H9 (cell line): Measurements from ENCODE around the gene DYNC2H1. TPM values are rescaled to one million over a fixed set of nuclear protein-coding genes. Genes with fewer than 3 reads are reported as not detected.

Experiments
- DNase-seq: peaks from one replicate; pipeline ENCODE4 v3.0.0-alpha.2; 2017
- H2AFZ ChIP-seq: one replicate; pipeline ENCODE4 v1.6.1; 2013; ENCODE audit warnings: mild to moderate bottlenecking, low read length, control low read depth, moderate library complexity
- H2AK5ac ChIP-seq: 2 replicates; pipeline ENCODE4 v1.6.1; 2013; ENCODE audit warnings: low read length, control low read depth, mixed read lengths; ENCODE audit not compliant: insufficient read length
- H2BK120ac ChIP-seq: one replicate; pipeline ENCODE4 v1.6.1; 2013; ENCODE audit warnings: low read depth, mild to moderate bottlenecking, low read length, control low read depth, inconsistent platforms; ENCODE audit not compliant: poor library complexity, severe bottlenecking
- H2BK12ac ChIP-seq: 2 replicates; pipeline ENCODE4 v1.6.1; 2013; ENCODE audit warnings: low read length, control low read depth, mixed read lengths, low read depth; ENCODE audit not compliant: insufficient read length
- H2BK15ac ChIP-seq: 2 replicates; pipeline ENCODE4 v1.6.1; 2013; ENCODE audit warnings: low read depth, low read length, control low read depth
- H2BK20ac ChIP-seq: one replicate; pipeline ENCODE4 v1.6.1; 2013; ENCODE audit warnings: low read depth, mild to moderate bottlenecking, low read length, control low read depth, inconsistent platforms; ENCODE audit not compliant: poor library complexity, severe bottlenecking
- H2BK5ac ChIP-seq: 2 replicates; pipeline ENCODE4 v1.6.1; 2013; ENCODE audit warnings: low read length, control low read depth, mixed read lengths; ENCODE audit not compliant: insufficient read length
- H3K14ac ChIP-seq: 2 replicates; pipeline ENCODE4 v1.6.1; 2013; ENCODE audit warnings: low read length, control low read depth; ENCODE audit not compliant: insufficient read depth
- H3K18ac ChIP-seq: 2 replicates; pipeline ENCODE4 v1.6.1; 2013; ENCODE audit warnings: low read depth, mild to moderate bottlenecking, mixed read lengths, low read length, control low read depth; ENCODE audit not compliant: insufficient read length
- H3K23ac ChIP-seq: 2 replicates; pipeline ENCODE4 v1.6.1; 2013; ENCODE audit warnings: low read length, control low read depth, mixed read lengths, low read depth; ENCODE audit not compliant: insufficient read length
- H3K23me2 ChIP-seq: 2 replicates; pipeline ENCODE4 v1.6.1; 2013; ENCODE audit warnings: low read depth, mild to moderate bottlenecking, mixed read lengths, low read length, control low read depth; ENCODE audit not compliant: insufficient read length, poor library complexity, severe bottlenecking
- H3K27ac ChIP-seq: 2 replicates; pipeline ENCODE4 v1.5.1; 2013; ENCODE audit warnings: low read length, control low read depth, mixed read lengths, low read depth; ENCODE audit not compliant: insufficient read length
- H3K27me3 ChIP-seq: 2 replicates; pipeline ENCODE4 v1.6.1; 2013; ENCODE audit warnings: low read length, control low read depth, inconsistent platforms; ENCODE audit not compliant: insufficient read depth
- H3K4ac ChIP-seq: 2 replicates; pipeline ENCODE4 v1.6.1; 2013; ENCODE audit warnings: low read depth, mild to moderate bottlenecking, control low read depth, inconsistent platforms, low read length, moderate library complexity
- H3K4me1 ChIP-seq: 2 replicates; pipeline ENCODE4 v1.6.1; 2013; ENCODE audit warnings: low read length, control low read depth, inconsistent platforms; ENCODE audit not compliant: insufficient read depth
- H3K4me2 ChIP-seq: 2 replicates; pipeline ENCODE4 v1.6.1; 2013; ENCODE audit warnings: low read length, control low read depth, mixed read lengths; ENCODE audit not compliant: insufficient read length, insufficient read depth
- H3K56ac ChIP-seq: 2 replicates; pipeline ENCODE4 v1.6.1; 2013; ENCODE audit warnings: low read depth, mild to moderate bottlenecking, mixed read lengths, low read length, control low read depth; ENCODE audit not compliant: insufficient read length
- H3K79me1 ChIP-seq: 2 replicates; pipeline ENCODE4 v1.6.1; 2013; ENCODE audit warnings: low read depth, mild to moderate bottlenecking, moderate library complexity, low read length, control low read depth, inconsistent platforms; ENCODE audit not compliant: insufficient read depth, poor library complexity, severe bottlenecking
- H3K79me2 ChIP-seq: 2 replicates; pipeline ENCODE4 v1.6.1; 2013; ENCODE audit warnings: low read length, control low read depth, inconsistent platforms; ENCODE audit not compliant: insufficient read depth
- H3K9ac ChIP-seq: 2 replicates; pipeline ENCODE4 v1.6.1; 2013; ENCODE audit warnings: low read length, control low read depth, mixed read lengths; ENCODE audit not compliant: insufficient read length; ENCODE audit errors: extremely low read depth
- H3K9me3 ChIP-seq: one replicate; pipeline ENCODE4 v1.6.1; 2013; ENCODE audit warnings: low read depth, low read length, inconsistent platforms; ENCODE audit not compliant: control insufficient read depth
- H3T11ph ChIP-seq: one replicate; pipeline ENCODE4 v1.6.1; 2013; ENCODE audit warnings: mild to moderate bottlenecking, low read length, control low read depth, inconsistent platforms
- H4K20me1 ChIP-seq: one replicate; pipeline ENCODE4 v1.6.1; 2013; ENCODE audit not compliant: control insufficient read depth, insufficient read length, insufficient read depth
- H4K5ac ChIP-seq: 2 replicates; pipeline ENCODE4 v1.6.1; 2013; ENCODE audit warnings: low read depth, mild to moderate bottlenecking, mixed read lengths, low read length, control low read depth; ENCODE audit not compliant: insufficient read length
- H4K8ac ChIP-seq: replicated peaks from 2 replicates; pipeline ENCODE4 v1.6.1; 2013; ENCODE audit warnings: low read length, control low read depth, mixed read lengths, low read depth; ENCODE audit not compliant: insufficient read length
- H4K91ac ChIP-seq: 2 replicates; pipeline ENCODE4 v1.6.1; 2013; ENCODE audit warnings: low read depth, mild to moderate bottlenecking, moderate library complexity, mixed read lengths, low read length, control low read depth; ENCODE audit not compliant: insufficient read length
- H3K27ac Mint-ChIP-seq, 3 experiments: 2 replicates in 2 of 3; 3 replicates in 1 of 3; pipeline ENCODE4 v1.8.0; 2020 to 2021; ENCODE audit warnings: mixed read lengths in 3 of 3, mild to moderate bottlenecking in 1 of 3, moderate library complexity in 1 of 3
- H3K27me3 Mint-ChIP-seq: 2 replicates; pipeline ENCODE4 v1.8.0; 2021; ENCODE audit warnings: low read depth, mild to moderate bottlenecking, moderate library complexity, mixed read lengths
- H3K36me3 Mint-ChIP-seq, 3 experiments: 2 replicates in 2 of 3; 3 replicates in 1 of 3; pipeline ENCODE4 v1.8.0; 2020 to 2021; ENCODE audit warnings: low read depth in 3 of 3, mixed read lengths in 3 of 3; ENCODE audit not compliant: insufficient read depth in 1 of 3
- H3K4me1 Mint-ChIP-seq, 2 experiments: 2 replicates each; pipeline ENCODE4 v1.8.0; 2020; ENCODE audit warnings: mixed read lengths in 2 of 2
- H3K4me3 Mint-ChIP-seq, 2 experiments: 2 replicates in 1 of 2; 3 replicates in 1 of 2; pipeline ENCODE4 v1.8.0; 2020 to 2021; ENCODE audit warnings: mild to moderate bottlenecking in 2 of 2, mixed read lengths in 2 of 2, moderate library complexity in 1 of 2
- H3K9me3 Mint-ChIP-seq, 2 experiments: 2 replicates in 1 of 2; 3 replicates in 1 of 2; pipeline ENCODE4 v1.8.0; 2020; ENCODE audit warnings: mild to moderate bottlenecking in 2 of 2, mixed read lengths in 2 of 2, moderate library complexity in 1 of 2
- CTCF ChIP-seq: fragments of 200-600 bp; sonication (generic); conservative IDR thresholded peaks from 3 replicates; pipeline ENCODE4 v1.8.0; 2021; ENCODE audit warnings: antibody characterized with exemption, mild to moderate bottlenecking
- WGBS: extraction: QIAGEN DNeasy Blood & Tissue Kit; methylation state at CpG from one replicate; pipeline ENCODE4 v1.1.7; 2013; ENCODE audit warnings: missing lambda C conversion rate, low lambda C conversion rate, mixed read lengths; ENCODE audit not compliant: insufficient read length; ENCODE audit errors: extremely low coverage; 5-methylcytosine and 5-hydroxymethylcytosine counted together
- total RNA-seq: library from RNA; stranded (reverse); gene quantifications from 2 replicates; pipeline ENCODE4 v1.2.1, GENCODE V29; 2021

The DYNC2H1 gene
- total RNA-seq, 1 experiment from 2014 or later: 13.2 TPM

- Histone ChIP-seq H3K9ac (no peak overlapping the region), H3K9me3 (no peaks in the 10 kb centered on the region), H3K56ac (no peak overlapping the region), H3T11ph (no peak overlapping the region), H3K27ac (no peak overlapping the region), H4K8ac (no peak overlapping the region), H2BK5ac (no peak overlapping the region), H3K23me2 (no peaks in the 10 kb centered on the region), H3K4me1 (no peaks in the 10 kb centered on the region), H2BK15ac (no peak overlapping the region), H3K4me2 (no peak overlapping the region), H3K23ac (no peak overlapping the region), H2BK12ac (no peak overlapping the region), H3K27me3 (no peaks in the 10 kb centered on the region), H2BK20ac (no peak overlapping the region), H3K14ac (no peak overlapping the region), H2AFZ (no peak overlapping the region), H3K79me2 (no peaks in the 10 kb centered on the region), H3K79me1 (no peaks in the 10 kb centered on the region), H4K5ac (no peak overlapping the region), H2AK5ac (no peak overlapping the region), H3K18ac (no peak overlapping the region), H3K4ac (no peak overlapping the region), H4K91ac (no peak overlapping the region), H2BK120ac (no peak overlapping the region), H4K20me1 (no peaks in the 10 kb centered on the region)
- Mint-ChIP-seq H3K36me3 (no peaks in the 10 kb centered on the region; a peak in 1 of 7 replicates), H3K27me3 (no peaks in the 10 kb centered on the region), H3K27ac (no peak overlapping the region), H3K4me1 (peaks cover 0 to 6% of the 10 kb centered on the region in 2 experiments; a peak in 1 of 4 replicates), H3K4me3 (no peak overlapping the region), H3K9me3 (no peaks in the 10 kb centered on the region)
- no CpG with 5 or more reads among the region's 4 CpGs for WGBS
- no peak for DNase-seq
- no peak for TF ChIP-seq CTCF
Measured at GRCh38 chr11:103471546-103471945, 362.3 kb downstream of the DYNC2H1 start.
